Stimulated activated CD4-positive, alpha-beta T cell treated with anti-CD3 and anti-CD28 coated beads, Interleukin-12 subunit alpha, Interleukin-12 subunit beta, amount 100 ng/mL, for 24 hours (primary cell): ENCODE data around the gene ZNF365.
A peak's percentile ranks its signal among the peaks of the same experiment; 100 is the strongest.
"Not testable (repeated sequence)": the region's sequence is repeated elsewhere in the genome, so short reads cannot be mapped to it uniquely, and the experiment has no call there.

Experiments used
- DNase-seq, 2 experiments: peaks; one replicate each; pipeline ENCODE4 v3.0.0-alpha.2; 2020; ENCODE audit warnings: low read depth in 2 of 2

Gene ZNF365

GRCh38 chr10:62373995-62374861 lies at the start of gene ZNF365:
Gene ZNF365 (plus strand): TSS chr10:62374369. CDS start chr10:62376194, 1,825 bp downstream.
- DNase-seq: peak in 1 of 2 experiments; percentile 26

GRCh38 chr10:62326176-62326575 lies 48.0 kb upstream of the ZNF365 start:
- no peak for DNase-seq

- no peak for DNase-seq
Observed at GRCh38 chr10:62327885-62328284, 46.3 kb upstream of the ZNF365 start.

- DNase-seq: no peak
Observed at GRCh38 chr10:62330213-62330612, 44.0 kb upstream of the ZNF365 start.

- DNase-seq: no peak
Observed at GRCh38 chr10:62332406-62332805, 41.8 kb upstream of the ZNF365 start.

- no peak for DNase-seq
Observed at GRCh38 chr10:62333135-62333889, 40.9 kb upstream of the ZNF365 start.

GRCh38 chr10:62333988-62334682 lies 40.0 kb upstream of the ZNF365 start:
- no peak for DNase-seq

GRCh38 chr10:62335326-62335725 lies 38.8 kb upstream of the ZNF365 start:
- no peak for DNase-seq

GRCh38 chr10:62336404-62336803 lies 37.8 kb upstream of the ZNF365 start:
- no peak for DNase-seq

GRCh38 chr10:62341419-62341818 lies 32.8 kb upstream of the ZNF365 start:
- no peak for DNase-seq

- DNase-seq: no peak
Observed at GRCh38 chr10:62343000-62343399, 31.2 kb upstream of the ZNF365 start.

- no peak for DNase-seq
Observed at GRCh38 chr10:62348029-62348428, 26.1 kb upstream of the ZNF365 start.

- DNase-seq: peak in 1 of 2 experiments; percentile 16
Observed at GRCh38 chr10:62352356-62352970, 21.7 kb upstream of the ZNF365 start.

GRCh38 chr10:62354916-62355315 lies 19.3 kb upstream of the ZNF365 start:
- no peak for DNase-seq

- no peak for DNase-seq
Observed at GRCh38 chr10:62356447-62356846, 17.7 kb upstream of the ZNF365 start.

GRCh38 chr10:62358151-62358550 lies 16.0 kb upstream of the ZNF365 start:
- not testable (repeated sequence) for DNase-seq

GRCh38 chr10:62373639-62373994 lies 552 bp upstream of the ZNF365 start:
- no peak for DNase-seq

- no peak for DNase-seq
Observed at GRCh38 chr10:62374862-62375710, 917 bp downstream of the ZNF365 start.

GRCh38 chr10:62376071-62377025 lies 2.2 kb downstream of the ZNF365 start:
- DNase-seq: no peak

- DNase-seq: no peak
Observed at GRCh38 chr10:62377026-62377415, 2.9 kb downstream of the ZNF365 start.
